Activated naive CD4-positive, alpha-beta T cell treated with anti-CD3 and anti-CD28 coated beads, Interleukin-2, amount 50 U/mL, for 16 hours (primary cell): ENCODE data around the gene TAS1R3.
A peak's percentile ranks its signal among the peaks of the same experiment; 100 is the strongest.

Experiments
- DNase-seq: peaks from one replicate; pipeline ENCODE4 v3.0.0-alpha.2; 2020

TAS1R3 gene

DNA sequence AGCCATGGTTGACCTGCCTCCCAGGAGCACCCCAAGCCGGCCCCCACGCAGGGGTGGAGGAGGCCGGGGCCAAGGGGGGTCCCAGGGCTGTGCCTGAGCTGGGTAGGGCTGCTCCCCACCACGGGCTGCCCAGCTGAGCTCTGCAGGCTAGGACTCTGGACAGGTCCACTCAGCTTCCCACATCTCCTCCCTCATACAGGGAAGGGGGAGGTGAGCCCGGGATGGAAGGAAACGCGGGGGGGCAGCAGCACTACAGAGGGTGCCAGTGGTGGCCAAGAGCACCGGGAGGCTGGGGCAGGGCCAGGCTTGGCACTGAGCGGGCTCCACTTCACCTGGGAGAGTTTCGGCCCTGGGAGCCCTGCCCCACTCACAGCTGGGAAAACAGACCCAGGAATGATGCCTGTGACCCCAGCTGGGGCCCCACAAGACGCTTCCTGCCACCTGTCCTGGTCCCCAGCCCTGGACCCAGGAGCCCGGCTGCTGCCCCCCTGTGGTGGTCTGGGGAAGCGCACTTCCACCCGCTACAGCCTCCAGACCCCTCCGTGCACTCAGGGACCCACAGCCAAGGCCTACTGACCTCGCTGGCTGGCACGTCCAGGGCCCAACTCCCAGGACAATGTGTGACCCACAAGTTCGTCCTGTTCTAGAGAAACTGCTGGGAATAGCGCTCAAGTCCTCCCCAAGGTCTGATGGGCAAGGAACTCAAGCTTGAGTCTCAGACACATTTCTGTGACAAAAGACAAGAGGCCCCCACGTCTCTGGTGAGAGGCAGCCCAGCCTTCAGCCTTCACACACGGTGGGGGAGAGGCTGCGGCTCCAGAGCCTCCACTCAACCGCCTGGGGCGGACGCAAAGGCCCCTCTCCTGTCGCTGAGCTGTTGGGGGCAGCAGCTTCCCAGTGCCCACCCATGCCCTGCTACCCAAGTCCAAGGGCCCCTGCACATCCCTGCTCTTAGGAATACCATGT, 40.9 kb downstream of the TAS1R3 start:
- peak; percentile 77 for DNase-seq

DNA sequence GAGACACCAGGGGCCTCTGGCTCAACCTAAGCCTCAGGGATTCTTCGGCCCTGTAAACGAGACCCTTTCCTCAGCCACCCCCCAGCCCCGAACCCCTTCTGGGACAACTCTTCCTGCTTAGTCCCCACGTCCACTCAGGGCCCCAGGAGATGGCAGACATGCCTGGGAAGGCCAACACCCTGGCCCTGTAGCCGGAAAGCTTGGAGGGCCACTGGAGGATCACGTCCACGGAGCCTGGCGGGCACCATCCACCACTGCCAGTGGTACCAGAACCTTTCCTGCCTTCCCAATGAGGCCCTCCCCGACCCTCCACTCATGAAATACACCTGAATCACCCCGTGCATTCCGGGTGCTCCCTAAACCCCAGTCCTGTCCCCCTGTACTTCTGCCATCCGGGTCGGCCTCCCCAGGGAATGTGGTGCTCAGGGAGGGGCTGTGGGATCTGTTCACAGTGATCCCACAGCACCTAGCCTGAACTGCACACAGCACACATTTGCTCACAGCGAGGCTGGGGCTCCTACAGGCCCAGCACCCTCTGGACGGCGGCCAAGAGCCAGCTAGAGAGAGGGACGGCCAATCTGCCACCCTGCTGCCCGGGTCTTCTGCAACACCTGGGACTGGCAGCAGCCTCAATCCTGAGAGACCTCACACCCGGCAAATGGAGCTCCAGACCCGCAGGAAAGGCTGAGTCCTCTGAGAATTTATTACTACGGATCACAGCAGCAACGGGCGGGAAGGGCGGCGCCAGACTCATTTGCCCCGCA, 42.2 kb downstream of the TAS1R3 start:
- DNase-seq = no peak

DNA sequence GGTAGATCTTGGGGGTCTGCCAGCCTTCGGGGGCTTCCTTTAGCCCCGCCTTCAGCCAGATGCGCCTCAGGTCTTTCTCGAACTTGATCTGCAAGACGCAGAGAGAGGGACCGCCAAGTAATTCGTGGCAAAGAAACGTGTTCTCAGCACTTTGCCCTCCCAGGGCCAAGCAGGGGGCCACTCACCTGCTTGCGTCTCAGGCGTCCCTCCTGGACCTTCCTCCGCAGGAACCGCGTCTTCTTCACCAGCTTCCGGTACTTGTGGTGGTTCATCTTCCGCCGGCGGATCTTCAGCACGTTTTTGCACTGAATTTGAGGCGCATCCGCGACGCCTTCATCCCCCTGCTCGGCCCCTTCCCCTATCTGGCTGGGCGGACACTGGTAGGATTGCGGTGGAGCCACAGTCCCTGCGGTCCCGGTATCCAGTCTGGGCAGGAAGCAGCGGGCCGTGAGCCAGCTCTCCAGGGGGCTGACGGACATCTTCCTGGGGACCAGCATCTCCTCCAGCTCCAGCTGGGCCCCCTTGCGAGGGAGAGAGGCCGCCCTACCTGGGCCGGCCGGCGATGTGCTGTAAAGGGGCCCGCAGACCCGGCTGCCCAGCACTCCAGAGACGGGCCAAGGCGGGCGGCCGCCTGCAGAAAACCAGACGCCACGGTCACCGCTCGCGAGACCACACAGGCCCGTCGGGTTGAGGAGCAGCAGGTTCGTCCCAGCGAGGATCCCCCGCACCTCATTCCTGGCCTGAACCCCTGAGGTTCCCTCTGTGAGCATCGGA, 42.9 kb downstream of the TAS1R3 start:
- no peak for DNase-seq

DNA sequence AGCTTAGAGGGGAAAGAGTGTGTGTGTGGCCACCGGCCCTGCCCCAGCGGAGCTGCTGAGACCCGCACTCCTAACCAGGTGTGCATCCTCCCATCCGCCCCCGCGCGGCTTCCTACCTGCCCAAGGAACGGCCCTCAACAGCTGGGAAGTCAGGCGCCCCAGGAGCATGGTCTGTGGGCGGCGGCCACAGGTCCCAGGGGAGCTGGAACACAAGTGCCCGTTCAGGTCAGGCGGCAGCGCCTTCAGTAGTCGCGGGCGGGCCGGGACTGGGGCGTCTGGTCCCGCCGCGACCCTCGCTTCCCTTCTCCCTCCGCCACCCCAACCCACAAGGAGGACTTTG, 43.5 kb downstream of the TAS1R3 start:
- DNase-seq = no peak

DNA sequence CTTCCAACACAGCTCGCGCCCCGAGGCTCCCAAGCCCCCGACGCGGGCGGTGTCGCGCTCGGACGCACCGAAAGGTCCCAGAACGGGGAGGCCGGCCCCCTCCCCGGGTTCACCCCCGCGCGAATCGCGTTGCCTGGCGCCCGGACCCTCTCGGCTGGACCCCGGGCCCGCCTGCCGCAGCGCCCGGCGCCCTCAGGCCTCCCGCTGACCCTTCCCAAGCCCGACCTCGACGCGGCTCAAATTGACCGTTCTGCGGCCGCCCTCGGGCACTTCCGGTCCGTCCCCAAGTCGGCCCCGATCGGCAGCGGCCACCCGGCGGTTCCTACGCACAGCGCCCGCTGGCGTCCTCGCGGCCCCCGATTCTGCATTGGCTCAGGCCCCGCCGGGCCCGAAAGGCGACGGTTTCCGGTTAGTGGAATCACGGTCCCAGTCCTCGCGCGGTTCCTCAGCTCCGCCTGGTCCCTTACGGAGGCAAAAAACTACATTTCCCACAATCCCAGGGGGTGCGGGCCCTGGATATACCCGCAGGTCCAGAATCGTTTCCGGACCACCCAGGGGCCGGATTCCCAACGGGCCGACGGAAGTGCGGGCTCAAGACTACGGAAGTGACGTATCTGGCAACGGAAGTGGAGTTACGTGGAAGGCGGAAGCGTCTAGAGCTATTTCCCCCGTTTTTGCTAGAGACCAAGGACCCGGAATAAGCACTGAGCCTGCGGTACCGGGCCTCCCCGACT, 44.0 kb downstream of the TAS1R3 start, which contains the start of gene AURKAIP1:
AURKAIP1 (minus strand) TSS at position 279 of the 734 bp plus-strand sequence. CDS start 451 bp downstream, outside the sequence.
- DNase-seq = peak; percentile 96

DNA sequence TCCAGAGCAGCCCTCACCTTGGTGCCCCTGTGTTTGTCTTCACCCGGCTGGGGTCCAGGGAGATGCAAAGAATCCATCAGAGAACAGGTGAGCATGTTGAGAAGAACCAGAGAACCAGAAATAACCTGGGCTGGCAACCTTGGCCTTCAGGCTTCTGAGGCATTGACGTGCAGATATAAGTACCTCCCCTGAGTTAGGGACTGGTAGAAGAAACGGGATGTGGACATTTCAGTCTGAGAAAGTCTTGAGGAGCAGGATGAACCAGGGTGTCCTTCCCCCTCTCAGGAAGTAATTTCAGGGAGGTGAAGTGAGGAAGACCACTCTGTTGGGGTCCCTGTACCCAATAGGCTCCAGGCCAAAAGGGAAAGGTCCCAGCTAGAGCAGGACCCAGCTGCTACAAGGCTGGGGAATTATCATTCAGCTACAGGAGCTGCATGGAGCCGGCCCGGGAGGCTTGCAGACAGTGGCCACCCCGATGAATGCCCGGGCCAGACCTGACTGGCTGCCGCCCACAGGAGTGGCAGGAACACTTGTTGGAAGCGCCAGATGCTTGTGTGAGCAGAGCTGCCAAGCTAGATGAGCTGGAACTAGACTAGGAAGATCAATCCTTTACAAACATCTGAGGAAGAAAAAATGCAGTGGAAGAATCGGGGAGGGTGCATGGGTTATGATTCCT, 45.6 kb downstream of the TAS1R3 start:
- DNase-seq = no peak

DNA sequence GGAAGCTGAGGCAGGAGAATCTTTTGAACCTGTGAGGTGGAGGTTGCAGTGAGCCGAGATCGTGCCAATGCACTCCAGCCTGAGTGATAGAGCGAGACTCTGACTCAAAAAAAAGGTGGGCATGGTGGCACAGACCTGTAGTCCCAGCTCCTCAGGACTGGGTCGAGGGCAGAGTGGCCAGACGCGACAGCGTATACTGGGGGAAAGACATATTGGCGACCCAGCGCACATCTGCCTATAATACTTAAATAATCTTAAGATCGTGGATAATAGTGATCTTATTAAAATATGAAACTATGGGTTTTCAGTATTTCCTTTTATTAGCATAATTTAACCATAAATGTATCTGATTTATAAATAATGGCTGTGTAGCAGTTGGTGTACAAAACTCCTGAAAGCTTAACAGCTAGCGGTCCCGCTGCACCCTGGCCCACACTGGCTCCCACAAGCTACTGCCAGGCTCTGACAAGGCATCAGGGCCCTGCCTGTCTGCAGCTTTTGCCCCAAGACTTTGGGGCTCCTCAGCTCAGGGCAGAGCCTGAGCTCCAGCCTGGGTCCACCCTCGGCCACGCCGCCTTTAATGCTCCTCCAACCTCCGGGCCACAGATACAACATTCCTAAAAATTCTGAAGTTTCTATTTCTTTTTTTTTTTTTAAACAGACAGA, 46.6 kb downstream of the TAS1R3 start:
- DNase-seq = no peak

DNA sequence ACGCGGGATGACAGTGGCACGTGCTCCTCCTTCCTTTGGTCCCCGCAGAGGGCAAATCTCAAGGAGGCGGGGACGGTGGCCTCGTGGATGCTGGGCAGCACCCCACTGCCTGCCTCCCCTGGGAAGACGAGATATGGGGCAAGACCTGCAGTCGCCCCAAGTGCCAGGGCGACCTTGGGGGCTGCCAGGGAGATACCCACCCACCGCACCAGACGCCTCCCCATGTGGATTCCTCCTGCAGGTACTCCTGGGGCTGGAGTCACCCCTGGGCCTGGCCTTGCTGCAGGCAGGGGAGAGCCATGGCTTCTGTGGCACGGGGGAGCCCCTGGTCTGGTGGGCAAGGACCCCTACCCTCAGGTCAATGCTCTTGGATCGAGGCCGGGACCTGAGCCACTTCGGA, 49.8 kb downstream of the TAS1R3 start:
- no peak for DNase-seq

DNA sequence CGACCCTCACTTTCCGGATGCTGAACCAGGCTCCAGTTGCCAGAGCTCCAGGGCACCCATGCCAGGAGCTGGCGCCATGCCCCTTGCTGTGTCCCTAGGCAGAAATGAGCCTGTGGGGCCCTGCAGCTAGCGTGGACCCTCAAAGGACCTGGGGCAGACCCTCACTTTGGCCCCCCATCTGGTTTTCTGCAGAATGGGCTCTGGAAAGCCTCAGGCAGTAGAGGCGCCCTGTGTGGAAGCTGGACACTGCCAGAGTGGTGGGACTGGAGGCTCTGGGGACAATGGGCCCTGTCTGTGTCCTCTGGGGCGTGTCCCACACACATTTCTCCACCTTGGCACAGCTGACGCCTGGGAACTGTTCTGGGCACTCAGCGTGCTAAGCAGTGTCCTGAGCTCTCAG, 50.2 kb downstream of the TAS1R3 start:
- no peak for DNase-seq
